Measurements from ENCODE around the gene CEP295NL. TPM values are rescaled to one million over a fixed set of nuclear protein-coding genes. Genes with fewer than 3 reads are reported as not detected.

CEP295NL gene
- polyA plus RNA-seq, 2 of the 4 experiments (the other 2 are of a cell fraction) = 0.10 to 0.13 TPM

GRCh38 chr17:78883533-78884131 is 19.4 kb downstream of the CEP295NL start (continued):
- no peak for TF ChIP-seq ZC3H11A (IDR thresholded peaks at IDR 0.05)
- no peak for TF ChIP-seq ELK1 (IDR thresholded peaks at IDR 0.05; ENCODE audit: low read depth, low read length)
- no peak for TF ChIP-seq CEBPB (IDR thresholded peaks at IDR 0.05)
- no peak for TF ChIP-seq CBX2 (IDR thresholded peaks at IDR 0.05; ENCODE audit: borderline replicate concordance, low read depth)
- peak; percentile 3 to 36; a peak in 1 of 5 replicates for TF ChIP-seq RAD21 (conservative IDR thresholded peaks at IDR 0.05 in 1 of 2, IDR thresholded peaks at IDR 0.05 in 1 of 2)
- no peak; the same call in 1 of the 2 replicates for TF ChIP-seq NPAS2 (CRISPR knock-in tag; IDR thresholded peaks at IDR 0.05; ENCODE audit: borderline replicate concordance)
- no peak for TF ChIP-seq GATA3 (IDR thresholded peaks at IDR 0.05; ENCODE audit: borderline replicate concordance)
- TF ChIP-seq CHD4 (IDR thresholded peaks at IDR 0.05; ENCODE audit: borderline replicate concordance) = no peak
- no peak for TF ChIP-seq ZFP36 (IDR thresholded peaks at IDR 0.05; ENCODE audit: borderline replicate concordance, partially characterized antibody)
- TF ChIP-seq EHF (CRISPR knock-in tag; IDR thresholded peaks at IDR 0.05) = no peak
- 0 out of 3 replicates have a peak, but pooled peaks have one; percentile 5 for TF ChIP-seq CTCF (IDR thresholded peaks at IDR 0.05)
- no peak for TF ChIP-seq ZNF302 (CRISPR knock-in tag; IDR thresholded peaks at IDR 0.05)
- no peak for TF ChIP-seq HOXA7 (CRISPR knock-in tag; IDR thresholded peaks at IDR 0.05)
- TF ChIP-seq ATOH8 (CRISPR knock-in tag; IDR thresholded peaks at IDR 0.05; ENCODE audit: low read depth) = no peak
- TF ChIP-seq PHF8 (IDR thresholded peaks at IDR 0.05; ENCODE audit: borderline replicate concordance, low read depth) = no peak
- TF ChIP-seq KDM5A (IDR thresholded peaks at IDR 0.05) = no peak
- TF ChIP-seq HMGXB4 (CRISPR knock-in tag; IDR thresholded peaks at IDR 0.05; ENCODE audit: borderline replicate concordance) = no peak
- no peak for TF ChIP-seq KDM1A (IDR thresholded peaks at IDR 0.05; ENCODE audit: low read depth)
- TF ChIP-seq TP53 (CRISPR knock-in tag; IDR thresholded peaks at IDR 0.05) = no peak
- TF ChIP-seq SREBF2 (IDR thresholded peaks at IDR 0.05) = no peak
- no peak for TF ChIP-seq NFE2L2 (conservative IDR thresholded peaks at IDR 0.05; ENCODE audit: low read length)
- no peak for TF ChIP-seq MAZ (IDR thresholded peaks at IDR 0.05; ENCODE audit: borderline replicate concordance, low read depth, low read length)
- TF ChIP-seq ESRRA (IDR thresholded peaks at IDR 0.05; ENCODE audit: borderline replicate concordance, low read length) = no peak
- no peak for TF ChIP-seq REST (IDR thresholded peaks at IDR 0.05)
- TF ChIP-seq RCOR1 (IDR thresholded peaks at IDR 0.05; ENCODE audit: low read depth, low read length) = no peak
- TF ChIP-seq RNF2 (IDR thresholded peaks at IDR 0.05; ENCODE audit: borderline replicate concordance, low read depth) = no peak
- TF ChIP-seq CHD2 (IDR thresholded peaks at IDR 0.05; ENCODE audit: low read length, partially characterized antibody) = no peak
- no peak for TF ChIP-seq HES2 (IDR thresholded peaks at IDR 0.05)
- TF ChIP-seq BHLHE40 (IDR thresholded peaks at IDR 0.05; ENCODE audit: low read depth, low read length) = peak; percentile 96
- TF ChIP-seq FOSB (CRISPR knock-in tag; IDR thresholded peaks at IDR 0.05) = no peak
- no peak for TF ChIP-seq POLR2AphosphoS2 (conservative IDR thresholded peaks at IDR 0.05; ENCODE audit: low read length)
- no peak for TF ChIP-seq SMC3 (IDR thresholded peaks at IDR 0.05)

Data from A549 (cell line).